Anterior cingulate cortex (tissue), 58 donors: ENCODE results near the gene CD151.

ENCODE experiments used
- DNase-seq, 58 donors: peaks; one replicate each; lab custom pipeline; 2025; lab: John Stamatoyannopoulos, UW

CD151 gene

GRCh38 chr11:832529-833113 lies at the start of gene CD151:
Gene CD151 (plus strand): TSS chr11:832952. CDS start chr11:836070, 3,118 bp downstream.
- peak in 3 of 58 donors; percentile 26 to 44 (median 35) for DNase-seq

DNA sequence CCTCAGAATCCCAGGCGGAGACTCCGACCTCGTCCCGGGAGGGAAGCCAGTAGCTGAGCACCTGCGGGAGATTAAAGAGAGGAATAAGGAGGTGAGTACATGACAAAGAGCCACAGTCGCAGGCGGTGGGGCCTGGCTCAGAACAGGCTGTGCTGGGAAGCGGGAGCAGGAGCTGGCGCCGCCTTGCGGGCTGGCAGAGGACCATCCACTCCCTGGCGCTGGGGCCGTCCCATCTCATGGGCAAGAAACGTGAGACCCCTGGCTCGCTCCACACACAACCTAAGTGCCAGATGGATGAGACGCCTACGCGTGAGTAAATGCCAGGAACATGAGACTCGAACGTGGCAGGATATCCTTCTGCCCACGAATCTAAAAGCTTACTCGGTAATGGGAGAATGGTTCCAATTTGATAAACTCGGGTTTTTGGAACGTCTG lies 49.2 kb upstream of the CD151 start:
- DNase-seq, result peak in 57 of 58 donors; percentile 21 to 92 (median 79)

GRCh38 chr11:786235-787083 lies 46.3 kb upstream of the CD151 start:
- DNase-seq, result no peak

GRCh38 chr11:787084-787675 lies 45.6 kb upstream of the CD151 start:
- no peak for DNase-seq

GRCh38 chr11:788009-788640 lies 44.6 kb upstream of the CD151 start:
- DNase-seq, result no peak

GRCh38 chr11:788953-789940 lies 43.5 kb upstream of the CD151 start:
- DNase-seq, result peak in 3 of 58 donors; percentile 35 to 57 (median 47)

DNA sequence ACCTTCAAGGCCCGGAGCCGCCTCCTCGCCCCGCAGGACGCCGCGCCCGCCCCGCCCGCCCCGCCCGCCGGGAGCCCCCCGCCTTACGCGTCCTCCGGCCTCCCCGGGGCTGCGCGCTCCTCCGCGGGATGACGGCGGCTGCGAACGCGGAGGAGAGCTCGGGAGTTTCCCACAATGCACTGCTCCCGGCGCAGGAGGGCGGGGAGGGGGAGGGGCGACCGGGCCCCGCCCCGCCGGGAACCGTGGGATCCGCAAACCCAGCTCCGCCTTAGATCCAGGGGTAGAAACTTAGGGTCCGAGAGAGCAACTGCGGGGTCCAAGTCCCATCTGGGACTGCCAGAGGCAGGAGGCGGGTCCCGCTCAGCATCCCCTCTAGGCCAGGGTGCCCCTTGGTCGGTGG lies 42.8 kb upstream of the CD151 start, which contains the start of gene CEND1:
CEND1 (minus strand) TSS at position 148 of the 400 bp plus-strand sequence. CDS start 1,514 bp downstream, outside the sequence.
- DNase-seq, result peak in 51 of 58 donors; percentile 18 to 79 (median 57)

DNA sequence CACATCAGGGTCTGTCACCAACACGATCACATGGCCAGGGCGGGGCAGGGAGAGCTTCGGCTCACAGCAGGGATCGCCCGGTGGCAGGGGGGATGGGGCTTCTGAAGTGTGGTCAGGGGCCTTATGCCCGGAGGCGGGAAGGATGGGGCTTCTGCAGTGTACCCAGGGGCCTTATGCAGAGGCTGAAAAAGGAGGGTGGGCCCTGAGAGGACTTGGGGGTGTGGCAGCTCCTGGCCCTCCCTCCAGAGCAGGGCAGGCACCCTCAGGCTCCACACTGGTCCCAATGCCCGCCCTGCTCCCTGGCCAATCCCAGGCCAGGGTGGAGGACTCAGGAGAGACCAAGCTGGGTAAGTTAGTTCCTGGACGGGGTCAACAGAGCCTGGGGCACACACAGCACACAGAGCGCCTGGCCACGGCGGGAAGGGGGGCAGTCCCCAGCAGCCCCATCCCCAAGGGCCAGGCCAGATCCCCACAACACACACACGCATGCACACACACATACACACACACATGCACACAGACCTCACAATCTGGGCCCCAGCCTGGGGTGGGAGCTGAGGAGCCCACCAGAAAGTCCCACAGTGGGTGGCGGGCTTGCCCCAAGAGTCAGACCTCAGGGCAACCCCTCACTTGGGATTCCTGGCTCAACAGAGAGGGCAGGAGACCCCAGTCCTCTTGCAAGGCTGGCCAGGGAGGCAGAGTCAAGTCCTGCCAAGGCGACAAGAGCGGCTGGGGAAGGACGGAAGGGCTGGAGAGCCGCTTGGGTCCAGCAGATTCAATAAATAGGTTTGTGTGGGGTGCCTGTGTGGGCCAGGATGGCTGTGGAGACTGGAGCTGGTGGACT lies 41.8 kb upstream of the CD151 start:
- DNase-seq, result no peak

DNA sequence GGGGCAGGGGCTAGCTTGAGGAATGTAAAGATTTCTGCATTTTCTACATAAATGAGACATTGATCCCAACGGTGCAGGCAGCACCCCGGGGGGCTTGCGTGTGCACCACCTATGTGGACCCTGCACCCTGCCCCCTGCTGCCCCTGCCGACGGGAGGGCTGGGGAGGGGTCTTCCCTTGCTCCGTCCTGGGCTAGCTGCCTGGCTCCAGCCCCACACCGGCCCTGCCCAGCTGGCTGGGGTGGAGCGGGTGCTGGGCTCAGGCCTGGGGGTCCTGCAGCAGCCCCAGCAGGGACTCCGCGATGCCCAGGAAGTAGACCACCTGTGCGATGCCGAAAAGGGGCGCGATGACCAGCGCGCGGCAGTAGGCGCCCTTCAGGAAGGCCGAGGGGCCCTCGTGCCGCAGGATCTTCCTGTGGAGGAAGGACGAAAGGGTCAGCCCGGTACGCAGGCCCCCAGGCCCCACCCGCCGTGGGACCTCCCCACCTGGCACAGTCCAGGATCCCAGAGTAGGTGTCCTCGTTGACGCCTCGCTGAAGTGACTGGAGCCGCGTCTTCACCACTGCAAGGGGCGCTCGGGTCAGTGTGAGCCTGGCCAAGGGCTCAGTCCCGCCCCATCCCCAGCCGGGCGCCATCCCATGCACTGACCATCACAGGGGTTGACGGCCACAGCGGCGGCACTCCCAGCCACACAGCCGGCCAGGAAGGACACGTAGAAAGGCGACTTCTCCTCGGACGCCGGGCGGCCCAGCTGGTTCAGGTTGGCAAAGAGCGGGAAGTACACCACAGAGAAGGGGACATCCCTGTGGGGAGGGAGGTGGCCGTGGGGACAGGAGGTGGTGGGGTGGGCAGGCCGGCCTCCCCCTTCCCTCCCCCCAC lies 40.9 kb upstream of the CD151 start:
- no peak for DNase-seq

- DNase-seq, result no peak
These were observed 40.3 kb upstream of the CD151 start for GRCh38 chr11:792535-792821.

DNA sequence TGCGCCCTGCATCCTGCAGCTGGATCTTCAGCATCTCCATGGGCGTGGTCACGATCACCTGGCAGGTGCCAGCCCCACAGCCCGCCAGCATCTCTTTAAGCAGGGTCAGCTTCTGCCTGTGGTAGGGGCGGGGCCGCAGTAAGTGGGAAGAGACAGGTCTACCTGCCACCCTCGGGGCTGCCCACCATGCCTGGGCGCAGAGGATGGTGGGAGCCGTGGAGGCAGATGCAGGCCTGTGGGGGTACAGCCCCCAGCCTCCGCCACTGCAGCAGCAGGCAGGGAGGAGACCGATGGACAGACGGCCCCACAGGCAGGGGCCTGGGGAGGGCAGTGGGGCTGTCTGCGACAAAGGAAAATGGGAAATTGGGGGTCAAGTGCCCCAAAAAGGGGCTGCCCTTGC lies 39.9 kb upstream of the CD151 start:
- DNase-seq, result no peak

DNA sequence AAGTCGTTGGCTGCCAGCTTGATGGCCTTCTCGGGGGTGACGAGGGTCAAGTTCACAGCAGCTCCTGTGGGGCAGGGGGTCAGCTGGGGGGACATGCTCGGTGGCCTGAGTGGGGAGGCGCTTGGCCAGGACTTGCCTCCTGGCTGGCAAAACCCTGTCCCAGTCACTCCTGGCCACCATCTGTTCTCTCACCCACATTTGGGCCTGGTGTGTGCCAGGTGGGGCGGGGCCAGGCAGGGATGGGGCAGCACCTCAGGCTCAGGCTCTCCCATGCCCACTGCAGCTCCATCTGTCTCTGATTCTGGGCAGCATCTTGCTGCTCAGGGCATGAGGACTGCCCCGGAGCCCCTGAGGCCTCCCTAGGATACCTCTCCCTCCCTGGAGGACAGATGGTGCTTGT lies 39.2 kb upstream of the CD151 start:
- no peak for DNase-seq

DNA sequence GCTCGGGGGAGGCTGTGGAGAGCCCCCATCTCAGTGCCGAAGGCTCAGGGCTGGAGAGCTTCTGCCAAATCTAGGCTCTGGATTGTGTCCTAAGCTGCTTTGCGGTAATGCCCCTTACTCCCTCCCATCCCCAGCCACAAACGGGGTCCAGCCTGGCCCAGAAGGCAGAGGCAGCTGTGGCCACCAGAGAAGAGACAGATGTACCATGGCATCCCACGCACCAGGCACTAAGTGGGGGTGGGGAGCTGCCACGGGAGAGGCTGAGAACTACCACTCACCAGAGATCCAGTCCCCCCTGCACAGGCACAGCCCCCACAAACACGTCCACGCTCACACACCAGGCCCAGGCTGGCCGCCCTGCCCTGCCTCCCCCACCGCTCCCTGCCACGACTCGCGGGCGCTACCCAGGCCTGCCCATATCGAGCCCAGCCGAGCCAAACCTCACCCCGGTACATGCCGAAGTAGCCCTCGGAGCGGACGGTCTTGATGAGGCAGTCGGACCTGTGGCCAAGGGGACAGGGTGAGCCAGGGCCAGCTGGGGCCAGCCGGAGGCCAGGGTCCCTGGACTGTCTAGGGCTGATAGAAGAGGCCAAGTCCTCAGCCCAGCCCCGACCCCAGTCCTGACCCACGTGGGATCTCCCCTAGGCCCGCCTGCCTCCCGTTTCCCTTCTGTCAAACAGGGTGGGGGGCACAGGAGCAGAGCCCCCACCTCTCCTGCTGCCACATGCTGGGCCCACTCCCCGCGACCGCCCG lies 38.6 kb upstream of the CD151 start:
- DNase-seq, result peak in 3 of 58 donors; percentile 16 to 38 (median 16)

- peak in 15 of 58 donors; percentile 13 to 57 (median 45) for DNase-seq
These were observed 37.8 kb upstream of the CD151 start for GRCh38 chr11:794766-795633.

DNA sequence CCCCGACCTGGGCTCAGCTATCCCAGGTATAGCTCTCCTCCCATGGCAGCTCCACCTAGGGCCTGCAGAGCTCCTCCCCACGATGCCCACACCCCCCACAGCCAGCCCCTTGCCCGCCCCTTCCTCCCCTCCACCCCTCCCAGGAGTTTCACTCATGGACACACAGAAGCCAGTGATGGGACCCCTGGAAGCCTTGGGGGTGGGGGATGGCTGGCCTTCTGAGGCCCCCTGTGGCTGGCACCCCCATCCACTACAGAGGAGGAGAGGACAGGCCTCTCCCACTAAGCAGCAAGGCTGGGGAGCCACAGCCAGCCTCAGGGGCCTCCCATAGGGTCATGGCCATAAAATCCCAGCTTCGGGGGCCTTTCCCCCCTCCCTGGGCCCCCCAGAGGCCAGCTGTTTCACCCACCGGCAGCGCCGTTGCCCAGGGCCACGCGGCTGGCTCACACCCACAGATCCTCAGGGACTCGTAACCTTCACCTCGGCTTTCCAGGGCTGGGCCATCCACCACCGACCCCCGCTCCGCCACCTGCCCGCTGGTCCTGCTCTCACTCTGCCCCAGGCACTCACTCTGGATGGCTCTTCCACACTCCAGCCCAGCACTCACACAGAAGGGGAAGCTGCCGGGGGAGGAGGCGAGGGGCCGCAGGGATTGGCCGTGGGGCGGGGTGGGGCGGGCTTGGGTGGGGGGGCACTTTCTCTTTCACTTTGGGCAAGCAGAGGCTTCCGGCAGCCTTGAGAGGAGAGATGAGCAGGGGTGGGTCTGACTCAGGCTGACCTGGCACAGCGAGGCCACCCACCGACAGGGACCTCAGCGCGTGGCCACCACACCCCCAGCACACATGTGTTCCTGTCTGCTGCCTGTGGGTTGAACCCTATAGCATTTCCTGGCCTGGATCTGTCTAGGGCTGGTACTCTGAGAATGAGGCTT lies 36.9 kb upstream of the CD151 start:
- DNase-seq, result peak in 39 of 58 donors; percentile 25 to 71 (median 50)
